CD4-positive, CD25-positive, alpha-beta regulatory T cell (primary cell): ENCODE data around the gene SPATA31E1. TPM values are rescaled to one million over a fixed set of nuclear protein-coding genes. Genes with fewer than 3 reads are reported as not detected.
"Not testable (repeated sequence)": the region's sequence is repeated elsewhere in the genome, so short reads cannot be mapped to it uniquely, and the experiment has no call there.

Experiments used
- ATAC-seq, 2 donors: fragments of 150-1000 bp; cut with Tn5 transposase; one replicate each; pipeline ENCODE4 v1.10.0; 2021; ENCODE audit warnings: low read depth in 2 of 2, moderate number of reproducible peaks in 2 of 2, moderate library complexity in 1 of 2
- DNase-seq, 3 donors: peaks; one replicate each; pipeline versions ENCODE4 v3.0.0 to v3.0.0-alpha.2; 2012 to 2022; ENCODE audit warnings: mixed read lengths in 1 of 3
- H3K27ac ChIP-seq: one replicate; pipeline ENCODE4 v1.7.0; 2013; ENCODE audit warnings: mild to moderate bottlenecking, low read length; ENCODE audit not compliant: insufficient read depth, poor library complexity, severe bottlenecking
- H3K27me3 ChIP-seq: one replicate; pipeline ENCODE4 v1.7.0; 2013; ENCODE audit warnings: low read length; ENCODE audit not compliant: control insufficient read depth, insufficient read depth
- H3K36me3 ChIP-seq: one replicate; pipeline ENCODE4 v1.7.0; 2013; ENCODE audit warnings: mild to moderate bottlenecking, low read length, moderate library complexity; ENCODE audit not compliant: control insufficient read depth, insufficient read depth
- H3K4me1 ChIP-seq: 2 replicates; pipeline ENCODE4 v1.7.0; 2013; ENCODE audit warnings: mild to moderate bottlenecking, low read length; ENCODE audit not compliant: insufficient read depth, control insufficient read depth, poor library complexity, severe bottlenecking
- H3K4me3 ChIP-seq: one replicate; pipeline ENCODE4 v1.7.0; 2013; ENCODE audit warnings: low read depth, mild to moderate bottlenecking, low read length, moderate library complexity
- H3K9me3 ChIP-seq, 2 experiments: 1 replicate in 1 of 2; 2 replicates in 1 of 2; pipeline ENCODE4 v1.7.0; 2013; ENCODE audit warnings: low read length in 2 of 2, mild to moderate bottlenecking in 1 of 2, moderate library complexity in 1 of 2; ENCODE audit not compliant: control insufficient read depth in 2 of 2
- H3K27ac Mint-ChIP-seq, 3 donors: one replicate each; pipeline ENCODE4 v1.8.0; 2020 to 2022; ENCODE audit warnings: mild to moderate bottlenecking in 3 of 3, mixed read lengths in 3 of 3, moderate library complexity in 2 of 3
- H3K27me3 Mint-ChIP-seq: one replicate; pipeline ENCODE4 v1.8.0; 2022; ENCODE audit warnings: mild to moderate bottlenecking, mixed read lengths
- H3K36me3 Mint-ChIP-seq: one replicate; pipeline ENCODE4 v1.8.0; 2020; ENCODE audit warnings: mixed read lengths
- H3K4me1 Mint-ChIP-seq, 4 donors: one replicate each; pipeline ENCODE4 v1.8.0; 2020 to 2022; ENCODE audit warnings: mixed read lengths in 4 of 4, mild to moderate bottlenecking in 1 of 4
- H3K4me3 Mint-ChIP-seq, 4 donors: one replicate each; pipeline ENCODE4 v1.8.0; 2020 to 2022; ENCODE audit warnings: mild to moderate bottlenecking in 4 of 4, mixed read lengths in 4 of 4, moderate library complexity in 3 of 4
- H3K9me3 Mint-ChIP-seq, 7 donors: one replicate each; pipeline ENCODE4 v1.8.0; 2020 to 2022; ENCODE audit warnings: mixed read lengths in 7 of 7, mild to moderate bottlenecking in 3 of 7, moderate library complexity in 2 of 7
- polyA plus RNA-seq, 4 donors: library from polyadenylated mRNA; unstranded; fragments of 300-500 nt; fragmentation: Illumina TruSeq; gene quantifications; one replicate each; pipeline ENCODE4 v1.2.3, GENCODE V29; 2021
- total RNA-seq: library from RNA; stranded (reverse); gene quantifications from one replicate; pipeline ENCODE4 v1.2.3, GENCODE V29; 2022

Gene SPATA31E1
- total and polyA plus RNA-seq, 5 donors from 2014 or later: not detected

GRCh38 chr9:87921561-87921960 lies 38.9 kb downstream of the SPATA31E1 start:
- H3K4me1 ChIP-seq, H3K9me3 Mint-ChIP-seq, H3K9me3 ChIP-seq, H3K27me3 ChIP-seq, H3K4me3 Mint-ChIP-seq, H3K36me3 ChIP-seq, H3K27ac ChIP-seq, H3K4me3 ChIP-seq, DNase-seq, H3K27ac Mint-ChIP-seq, H3K4me1 Mint-ChIP-seq, H3K36me3 Mint-ChIP-seq, ATAC-seq, H3K27me3 Mint-ChIP-seq: not testable (repeated sequence)

DNA sequence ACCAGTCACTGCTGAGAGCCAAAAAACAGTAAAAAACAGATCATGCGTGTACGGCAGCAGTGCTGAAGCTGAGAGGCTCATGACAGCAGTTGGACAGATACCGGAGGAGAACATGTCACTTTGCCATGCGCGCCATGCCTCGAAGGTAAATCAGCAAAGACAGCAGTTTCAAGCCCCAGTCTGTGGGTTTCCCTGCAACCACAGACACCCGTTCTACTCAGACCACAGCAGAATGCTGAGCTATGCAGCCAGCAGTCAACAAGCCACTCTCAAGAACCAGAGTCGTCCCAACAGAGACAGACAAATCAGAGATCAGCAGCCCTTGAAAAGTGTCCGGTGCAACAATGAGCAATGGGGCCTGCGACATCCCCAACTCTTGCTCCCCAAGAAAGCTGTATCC lies 40.3 kb downstream of the SPATA31E1 start:
- peak in 1 of 3 donors; percentile 21 for DNase-seq
- H3K9me3 Mint-ChIP-seq, H3K36me3 ChIP-seq, H3K9me3 ChIP-seq, H3K4me1 ChIP-seq, H3K27ac Mint-ChIP-seq, ATAC-seq, H3K36me3 Mint-ChIP-seq, H3K27me3 ChIP-seq, H3K4me1 Mint-ChIP-seq, H3K27me3 Mint-ChIP-seq, H3K4me3 ChIP-seq, H3K27ac ChIP-seq: not testable (repeated sequence)
- H3K4me3 Mint-ChIP-seq: peak overlapping the region in 1 of 4 donors; percentile 29

DNA sequence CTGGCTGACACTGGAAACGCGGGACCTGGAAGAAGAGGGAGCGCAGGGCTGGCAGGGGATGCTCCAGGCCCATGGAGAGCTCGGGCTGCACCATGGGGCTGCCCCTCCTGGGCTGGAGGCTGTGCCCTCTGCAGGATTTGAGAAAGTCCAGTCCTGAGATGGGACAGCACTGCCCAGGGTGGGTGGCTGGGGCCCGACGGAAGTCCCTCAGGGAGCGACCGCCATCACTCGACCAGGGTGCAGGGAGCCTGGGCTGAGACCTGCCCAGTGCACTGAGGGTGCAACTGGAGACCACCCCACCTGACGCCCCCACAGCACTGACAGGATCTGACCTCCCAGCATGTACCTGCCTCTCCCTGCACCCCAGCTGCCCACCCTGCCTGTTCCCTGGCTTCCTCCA lies 42.2 kb downstream of the SPATA31E1 start:
- not testable (repeated sequence) for H3K36me3 ChIP-seq, H3K36me3 Mint-ChIP-seq, ATAC-seq, DNase-seq, H3K4me1 Mint-ChIP-seq, H3K9me3 ChIP-seq, H3K4me3 ChIP-seq, H3K27me3 ChIP-seq, H3K27ac Mint-ChIP-seq, H3K27me3 Mint-ChIP-seq, H3K4me1 ChIP-seq, H3K9me3 Mint-ChIP-seq, H3K27ac ChIP-seq, H3K4me3 Mint-ChIP-seq

DNA sequence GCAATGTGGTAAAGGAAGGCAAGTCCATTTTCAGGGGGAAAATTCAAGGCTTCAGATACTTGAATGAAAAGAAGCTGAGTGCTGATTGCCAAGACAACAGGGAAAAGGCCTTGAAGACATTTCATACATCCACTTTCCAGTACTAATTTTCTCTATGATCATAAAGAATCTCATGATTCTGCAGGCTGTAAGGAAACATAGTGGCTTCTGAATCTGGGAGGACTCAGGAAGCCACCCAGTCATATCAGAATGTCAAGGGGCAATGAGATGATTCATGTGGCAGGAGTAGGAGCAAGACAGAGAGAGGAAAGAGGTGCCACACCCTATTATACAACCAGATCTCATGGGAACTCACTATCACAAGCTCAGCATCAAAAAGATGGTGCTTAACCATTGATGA lies 46.5 kb downstream of the SPATA31E1 start:
- not testable (repeated sequence) for H3K4me1 ChIP-seq, H3K36me3 Mint-ChIP-seq, H3K9me3 ChIP-seq, H3K4me3 Mint-ChIP-seq, H3K27ac ChIP-seq, H3K27ac Mint-ChIP-seq, H3K4me1 Mint-ChIP-seq, H3K27me3 Mint-ChIP-seq, H3K9me3 Mint-ChIP-seq, ATAC-seq, H3K4me3 ChIP-seq, H3K27me3 ChIP-seq, DNase-seq, H3K36me3 ChIP-seq

DNA sequence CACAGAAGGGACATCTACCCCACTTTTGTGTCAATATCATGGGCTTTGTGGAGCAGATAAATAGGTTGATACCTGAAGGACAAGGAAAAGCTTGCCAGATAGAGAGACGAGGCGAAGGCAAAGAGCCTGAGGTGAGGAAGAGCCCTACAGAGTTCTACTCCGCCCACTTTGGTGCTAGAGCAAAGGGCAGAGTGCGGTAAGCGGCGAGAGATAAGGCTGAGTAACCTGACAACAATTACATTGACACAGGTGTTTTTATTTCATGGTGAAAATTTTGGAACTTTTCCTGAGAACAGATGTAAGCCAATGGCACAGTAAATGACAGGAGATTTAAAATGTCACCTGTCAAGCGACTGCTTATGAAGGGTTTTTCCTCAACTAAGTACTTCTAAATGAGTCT lies 51.8 kb downstream of the SPATA31E1 start:
- not testable (repeated sequence) for H3K9me3 Mint-ChIP-seq, H3K27ac ChIP-seq, DNase-seq, H3K36me3 ChIP-seq, H3K4me1 Mint-ChIP-seq, ATAC-seq, H3K27ac Mint-ChIP-seq, H3K27me3 ChIP-seq, H3K4me3 Mint-ChIP-seq, H3K9me3 ChIP-seq, H3K4me3 ChIP-seq, H3K4me1 ChIP-seq, H3K27me3 Mint-ChIP-seq, H3K36me3 Mint-ChIP-seq

DNA sequence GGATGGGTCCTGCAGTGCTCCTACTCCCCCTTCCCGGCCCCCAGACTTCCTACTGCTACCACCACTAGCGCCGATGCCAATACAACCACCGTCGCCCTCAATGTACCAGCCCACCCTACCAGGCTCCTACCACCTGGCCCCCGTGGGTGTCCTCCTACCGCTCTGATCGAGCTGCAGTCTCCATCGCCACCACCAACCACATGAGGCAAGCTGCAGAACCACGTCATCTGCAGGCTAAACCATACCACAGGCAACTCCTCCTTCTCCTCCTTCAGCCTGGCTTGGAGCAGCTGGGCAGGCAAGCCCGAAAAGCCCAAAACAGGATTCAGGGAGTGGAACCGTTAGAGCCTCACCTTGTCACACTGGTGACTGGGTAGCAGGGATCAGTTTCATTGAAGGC lies 54.7 kb downstream of the SPATA31E1 start:
- not testable (repeated sequence) for DNase-seq, H3K4me1 ChIP-seq, H3K27me3 ChIP-seq, H3K9me3 ChIP-seq, H3K36me3 Mint-ChIP-seq, ATAC-seq, H3K36me3 ChIP-seq, H3K27ac Mint-ChIP-seq, H3K9me3 Mint-ChIP-seq, H3K4me1 Mint-ChIP-seq, H3K4me3 ChIP-seq, H3K4me3 Mint-ChIP-seq, H3K27ac ChIP-seq, H3K27me3 Mint-ChIP-seq

GRCh38 chr9:87937918-87938317 lies 55.2 kb downstream of the SPATA31E1 start:
- H3K27me3 ChIP-seq, ATAC-seq, H3K4me1 Mint-ChIP-seq, H3K27ac Mint-ChIP-seq, H3K36me3 Mint-ChIP-seq, H3K9me3 ChIP-seq, H3K4me1 ChIP-seq, H3K36me3 ChIP-seq, H3K4me3 Mint-ChIP-seq, H3K27me3 Mint-ChIP-seq, H3K27ac ChIP-seq, H3K4me3 ChIP-seq, DNase-seq, H3K9me3 Mint-ChIP-seq: not testable (repeated sequence)

- not testable (repeated sequence) for H3K4me3 Mint-ChIP-seq, H3K27me3 ChIP-seq, H3K27ac ChIP-seq, H3K27me3 Mint-ChIP-seq, ATAC-seq, H3K4me3 ChIP-seq, DNase-seq, H3K36me3 Mint-ChIP-seq, H3K36me3 ChIP-seq, H3K9me3 ChIP-seq, H3K27ac Mint-ChIP-seq, H3K4me1 Mint-ChIP-seq, H3K9me3 Mint-ChIP-seq, H3K4me1 ChIP-seq
These were observed 55.7 kb downstream of the SPATA31E1 start for GRCh38 chr9:87938336-87938735.
